IMR-90 (cell line): Measurements from ENCODE around the gene ADCY5. TPM values are rescaled to one million over a fixed set of nuclear protein-coding genes. Genes with fewer than 3 reads are reported as not detected.

Experiments
- ATAC-seq: fragments of 200-7000 bp; cut with Tn5 transposase; 2 replicates; pipeline ENCODE4 v1.9.1; 2020; ENCODE audit warnings: low read depth, mild to moderate bottlenecking, moderate library complexity
- BruUV-seq: library from RNA; stranded (reverse); fragments of 400-500 nt; replicated peaks from 2 replicates; lab custom pipeline; 2021; lab: Mats Ljungman, UMichigan
- CTCF ChIA-PET: fragments of 300-600 bp; formaldehyde crosslinking; extraction: SDS; loops from one replicate; lab custom pipeline; 2021; ENCODE audit warnings: antibody characterized with exemption; lab: Yijun Ruan, JAX
- POLR2A ChIA-PET: fragments of 300-600 bp; sonication (Branson Sonifier 250); formaldehyde crosslinking; loops from one replicate; lab custom pipeline; 2022; ENCODE audit warnings: antibody characterized with exemption; ENCODE audit not compliant: unreplicated experiment; lab: Charles Lee
- DNase-seq: peaks from one replicate; pipeline ENCODE4 v3.0.0; 2013
- H2AFZ ChIP-seq: replicated peaks from 2 replicates; pipeline ENCODE3; 2013; ENCODE audit warnings: low read length, mild to moderate bottlenecking; ENCODE audit not compliant: poor library complexity
- H2AK5ac ChIP-seq: 2 replicates; pipeline ENCODE4 v1.6.1; 2013; ENCODE audit warnings: low read depth, low read length, inconsistent platforms
- H2AK9ac ChIP-seq: replicated peaks from 2 replicates; pipeline ENCODE3; 2013; ENCODE audit warnings: mild to moderate bottlenecking, low read depth, low read length, moderate library complexity; ENCODE audit not compliant: poor library complexity
- H2BK120ac ChIP-seq: 2 replicates; pipeline ENCODE4 v1.6.1; 2013; ENCODE audit warnings: low read depth, low read length, inconsistent platforms
- H2BK15ac ChIP-seq: 3 replicates; pipeline ENCODE4 v1.6.1; 2013; ENCODE audit warnings: low read depth, low read length, inconsistent platforms
- H2BK20ac ChIP-seq: 2 replicates; pipeline ENCODE4 v1.6.1; 2013; ENCODE audit warnings: low read depth, mild to moderate bottlenecking, inconsistent platforms, low read length, moderate library complexity
- H2BK5ac ChIP-seq: 2 replicates; pipeline ENCODE4 v1.6.1; 2013; ENCODE audit warnings: mild to moderate bottlenecking, low read depth, low read length, inconsistent platforms; ENCODE audit not compliant: poor library complexity, severe bottlenecking
- H3K14ac ChIP-seq: replicated peaks from 2 replicates; pipeline ENCODE4 v1.6.1; 2013; ENCODE audit warnings: low read depth, low read length, inconsistent platforms
- H3K18ac ChIP-seq: 2 replicates; pipeline ENCODE4 v1.6.1; 2013; ENCODE audit warnings: low read depth, low read length, control low read depth
- H3K23ac ChIP-seq: 2 replicates; pipeline ENCODE4 v1.6.1; 2013; ENCODE audit warnings: low read depth, low read length, inconsistent platforms
- H3K27ac ChIP-seq: 2 replicates; pipeline ENCODE4 v1.5.1; 2013; ENCODE audit warnings: mild to moderate bottlenecking, control low read depth, low read length; ENCODE audit not compliant: insufficient read depth
- H3K27me3 ChIP-seq: 2 replicates; pipeline ENCODE4 v1.6.1; 2013; ENCODE audit warnings: low read length; ENCODE audit not compliant: control insufficient read depth, insufficient read depth
- H3K36me3 ChIP-seq: 2 replicates; pipeline ENCODE4 v1.6.1; 2013; ENCODE audit warnings: low read length, mixed read lengths; ENCODE audit not compliant: control insufficient read depth, insufficient read depth
- H3K4ac ChIP-seq: 2 replicates; pipeline ENCODE4 v1.6.1; 2013; ENCODE audit warnings: low read depth, low read length, inconsistent platforms
- H3K4me1 ChIP-seq: 2 replicates; pipeline ENCODE4 v1.6.1; 2013; ENCODE audit warnings: low read length, mixed read lengths; ENCODE audit not compliant: control insufficient read depth, insufficient read depth
- H3K4me2 ChIP-seq: 2 replicates; pipeline ENCODE4 v1.6.1; 2013; ENCODE audit warnings: low read depth, mild to moderate bottlenecking, control low read depth, low read length, moderate library complexity
- H3K4me3 ChIP-seq: 2 replicates; pipeline ENCODE4 v1.5.1; 2013; ENCODE audit warnings: low read depth, mild to moderate bottlenecking, control low read depth, low read length, moderate library complexity; ENCODE audit not compliant: insufficient read depth
- H3K56ac ChIP-seq: 2 replicates; pipeline ENCODE4 v1.6.1; 2013; ENCODE audit warnings: low read length, inconsistent platforms; ENCODE audit not compliant: insufficient read depth; ENCODE audit errors: extremely low read depth
- H3K79me1 ChIP-seq, 2 experiments: 2 replicates each; pipeline ENCODE4 v1.6.1; 2013; ENCODE audit warnings: low read length in 2 of 2, inconsistent platforms in 1 of 2, low read depth in 1 of 2
- H3K9ac ChIP-seq: 2 replicates; pipeline ENCODE4 v1.6.1; 2013; ENCODE audit warnings: low read depth, low read length, control low read depth
- H3K9me1 ChIP-seq: 2 replicates; pipeline ENCODE4 v1.6.1; 2013; ENCODE audit warnings: low read length, inconsistent platforms; ENCODE audit not compliant: insufficient read depth
- H3K9me3 ChIP-seq: 2 replicates; pipeline ENCODE4 v1.6.1; 2013; ENCODE audit warnings: low read length; ENCODE audit not compliant: control insufficient read depth, insufficient read depth
- H4K20me1 ChIP-seq: 2 replicates; pipeline ENCODE4 v1.6.1; 2013; ENCODE audit warnings: low read length, inconsistent platforms; ENCODE audit not compliant: insufficient read depth
- H4K5ac ChIP-seq: 2 replicates; pipeline ENCODE4 v1.6.1; 2013; ENCODE audit warnings: mild to moderate bottlenecking, low read depth, low read length, control low read depth
- H4K8ac ChIP-seq, 2 experiments: 2 replicates each; pipeline ENCODE4 v1.6.1; 2013; ENCODE audit warnings: low read depth in 2 of 2, low read length in 2 of 2, control low read depth in 1 of 2, inconsistent platforms in 1 of 2
- H4K91ac ChIP-seq: 2 replicates; pipeline ENCODE4 v1.6.1; 2013; ENCODE audit warnings: low read depth, low read length, inconsistent platforms; ENCODE audit not compliant: insufficient read depth
- CEBPB ChIP-seq: IDR thresholded peaks from 2 replicates; pipeline ENCODE4 v1.6.1; 2012; ENCODE audit warnings: low read depth, low read length, improper control_type of control experiment
- CTCF ChIP-seq: conservative IDR thresholded peaks from 2 replicates; pipeline ENCODE4 v1.5.1; 2012; ENCODE audit warnings: mild to moderate bottlenecking, low read depth, low read length, improper control_type of control experiment
- ELK1 ChIP-seq: fragments of 150-350 bp; IDR thresholded peaks from 2 replicates; pipeline ENCODE4 v1.6.1; 2016; ENCODE audit warnings: low read depth, mild to moderate bottlenecking, low read length, moderate library complexity, borderline replicate concordance
- MAZ ChIP-seq: IDR thresholded peaks from 2 replicates; pipeline ENCODE4 v1.6.1; 2012; ENCODE audit warnings: low read depth, mild to moderate bottlenecking, low read length, improper control_type of control experiment, moderate library complexity, borderline replicate concordance
- WGBS, 2 experiments: methylation state at CpG; one replicate each; pipeline versions ENCODE4 v1.1.5 to v1.1.7; 2013; ENCODE audit warnings: missing lambda C conversion rate in 2 of 2; ENCODE audit not compliant: insufficient read length in 1 of 2; ENCODE audit errors: extremely low coverage in 2 of 2; 5-methylcytosine and 5-hydroxymethylcytosine counted together
- dilution Hi-C: fragments of 300-500 bp; cut with HindIII; formaldehyde crosslinking; loops from one replicate; pipeline ENCODE4 v1.14.3; 2018; ENCODE audit warnings: low sequenced_read_pairs; ENCODE audit not compliant: unreplicated experiment
- in situ Hi-C: fragments of 300-500 bp; cut with MboI; formaldehyde crosslinking; loops from 3 replicates; pipeline ENCODE4 v1.14.3; 2019; ENCODE audit warnings: low sequenced_read_pairs, inconsistent platforms, mixed read lengths
- intact Hi-C: fragments of 100-400 bp; cut with micrococcal nuclease; formaldehyde crosslinking; loops from 2 replicates; pipeline ENCODE4 v1.10.0; 2022
- polyA plus RNA-seq, 3 experiments: library from polyadenylated mRNA; depleted of rRNA; stranded (reverse); fragments of >200 nt; gene quantifications; 2 replicates each; pipeline ENCODE4 v1.2.3, GENCODE V29; 2012; ENCODE audit warnings: low replicate concordance in 1 of 3
- total RNA-seq: library from RNA; depleted of rRNA; stranded (reverse); fragments of >200 nt; gene quantifications from 2 replicates; pipeline ENCODE4 v1.2.3, GENCODE V29; 2012

Gene ADCY5
- total and polyA plus RNA-seq, 2 of the 4 experiments (the other 2 are of a cell fraction) = 0.14 to 0.18 TPM

GRCh38 chr3:123327956-123328850, 120.7 kb downstream of the ADCY5 start:
- CTCF ChIA-PET = interaction anchor here (1.5 kb wide), 1 partner anchor 161 kb away, joined by 5 read pairs; no protein-coding TSS in a partner anchor
- WGBS, 2 experiments = 48% methylated on average over 12 of the region's 25 CpGs; no CpG with 5 or more reads in 1 of the 2 experiments
- no peak for ATAC-seq

More at GRCh38 chr3:123327956-123328850, 120.7 kb downstream of the ADCY5 start:
- Histone ChIP-seq H3K9me1 (no peaks in the 10 kb centered on the region), H4K91ac (no peak overlapping the region), H3K4ac (no peak overlapping the region), H2BK120ac (no peak overlapping the region), H3K27me3 (peaks cover 46% of the 10 kb centered on the region), H3K9me3 (no peaks in the 10 kb centered on the region), H3K79me1 (no peaks in the 10 kb centered on the region), H4K8ac (no peak overlapping the region), H3K18ac (no peak overlapping the region), H4K20me1 (peaks cover 6% of the 10 kb centered on the region; the same call in 1 of the 2 replicates), H3K9ac (no peak overlapping the region), H3K4me3 (no peak overlapping the region), H3K23ac (no peak overlapping the region), H2AK9ac (no peak overlapping the region), H3K56ac (no peak overlapping the region), H3K4me2 (no peak overlapping the region), H3K14ac (no peak overlapping the region), H3K27ac (no peak overlapping the region), H2BK15ac (no peak overlapping the region), H2BK20ac (no peak overlapping the region), H2AFZ (no peak overlapping the region), H2AK5ac (no peak overlapping the region), H3K4me1 (no peaks in the 10 kb centered on the region), H2BK5ac (no peak overlapping the region), H4K5ac (no peak overlapping the region), H3K36me3 (no peaks in the 10 kb centered on the region)
- intact Hi-C loops = no loop called here
- in situ Hi-C loops = loop anchor here (5.0 kb wide), 2 partner anchors 159 to 229 kb away; no protein-coding TSS in a partner anchor
- DNase-seq = no peak
- dilution Hi-C loops = no loop called here
- BruUV-seq = no TSS peak
- no peak for TF ChIP-seq MAZ
- TF ChIP-seq ELK1 = no peak
- TF ChIP-seq CEBPB = no peak
- no peak for TF ChIP-seq CTCF
- POLR2A ChIA-PET = no interaction called here
